Sigmoid colon (tissue), 4 donors: ENCODE measurements around the gene MRPL9.

Source experiments
- CTCF ChIP-seq, 4 experiments: fragments of 450-650 bp in 3 of 4; fragments of 200-600 bp in 1 of 4; IDR thresholded peaks; one replicate each; pipeline ENCODE4 v1.5.1; 2016 to 2019; ENCODE audit warnings: antibody characterized with exemption in 4 of 4, mild to moderate bottlenecking in 3 of 4, moderate library complexity in 2 of 4
- EP300 ChIP-seq, 4 donors: sonication (generic); formaldehyde crosslinking; IDR thresholded peaks; one replicate each; pipeline ENCODE4 v1.6.1; 2017; ENCODE audit warnings: antibody characterized with exemption in 4 of 4
- POLR2A ChIP-seq, 2 donors: fragments of 450-650 bp; IDR thresholded peaks; one replicate each; pipeline ENCODE4 v1.6.1; 2016; ENCODE audit warnings: antibody characterized with exemption in 2 of 2, mild to moderate bottlenecking in 2 of 2, moderate library complexity in 2 of 2

DNA sequence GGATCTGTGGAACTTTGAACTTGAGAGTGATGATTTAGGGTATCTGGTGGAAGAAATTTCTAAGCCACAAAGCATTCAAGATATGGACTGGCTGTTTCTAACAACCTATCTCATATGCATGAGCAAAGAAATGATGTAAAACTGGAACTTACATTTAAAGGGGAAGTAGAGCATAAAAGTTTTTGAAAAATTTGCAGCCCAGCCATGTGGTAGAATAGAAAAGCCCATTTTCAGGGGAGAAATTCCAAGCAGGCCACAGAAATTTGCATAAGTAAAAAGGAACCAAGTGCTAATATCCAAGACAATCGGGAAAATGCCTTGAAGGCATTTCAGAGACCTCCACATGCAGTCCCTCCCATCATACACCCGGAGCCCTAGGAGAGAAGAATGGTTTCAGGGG is 26.3 kb downstream of the MRPL9 start:
- TF ChIP-seq CTCF (IDR thresholded peaks at IDR 0.05) (no peak), POLR2A (IDR thresholded peaks at IDR 0.05) (no peak), EP300 (IDR thresholded peaks at IDR 0.05) (no peak)
